HG03558 (cell line): ENCODE results near the gene TUBB1.

Experiments
- ATAC-seq: cut with Tn5 transposase; IDR thresholded peaks from one replicate; pipeline ENCODE4 v1.9.1; 2021; ENCODE audit warnings: moderate number of reproducible peaks; ENCODE audit not compliant: unreplicated experiment; ENCODE audit errors: extremely low read depth

TUBB1 gene

GRCh38 chr20:59071216-59071615 is 52.0 kb downstream of the TUBB1 start:
- no peak for ATAC-seq

GRCh38 chr20:59073582-59073981 is 54.4 kb downstream of the TUBB1 start:
- ATAC-seq = no peak

GRCh38 chr20:59074456-59074855 is 55.2 kb downstream of the TUBB1 start:
- no peak for ATAC-seq

DNA sequence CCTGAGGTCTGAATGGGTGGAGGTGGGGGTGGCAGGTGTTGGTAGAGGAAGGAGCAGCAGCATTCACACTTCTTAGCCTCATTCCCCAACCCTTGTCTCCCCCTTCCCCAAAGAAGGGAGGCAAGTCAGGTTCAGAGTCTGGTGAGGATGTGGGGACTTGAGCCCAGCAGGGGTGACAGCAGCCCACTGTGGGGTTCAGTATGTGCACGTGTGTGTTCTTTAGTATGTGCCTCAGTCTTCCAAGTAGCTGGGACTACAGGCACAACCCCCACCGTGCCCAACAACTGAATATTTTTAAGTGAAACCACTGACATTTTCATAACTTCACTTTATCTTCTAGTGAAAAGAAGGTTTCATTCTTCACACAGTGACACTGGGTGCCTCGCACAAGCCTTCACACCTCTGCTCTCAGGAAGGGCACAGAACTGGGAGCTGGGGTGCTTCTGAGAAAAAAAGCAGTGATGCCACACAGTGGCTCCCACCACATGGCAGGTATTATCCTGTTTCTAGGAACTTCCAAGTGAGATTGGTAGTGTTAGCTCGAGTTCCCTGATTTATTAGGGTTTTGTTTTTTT is 56.8 kb downstream of the TUBB1 start:
- no peak for ATAC-seq
